Measurements from ENCODE around the gene ITFG2. TPM values are rescaled to one million over a fixed set of nuclear protein-coding genes. Genes with fewer than 3 reads are reported as not detected.

The ITFG2 gene
- total RNA-seq, 3 donors from 2014 or later = 22.2 to 48.9 (median 35.1) TPM

DNA sequence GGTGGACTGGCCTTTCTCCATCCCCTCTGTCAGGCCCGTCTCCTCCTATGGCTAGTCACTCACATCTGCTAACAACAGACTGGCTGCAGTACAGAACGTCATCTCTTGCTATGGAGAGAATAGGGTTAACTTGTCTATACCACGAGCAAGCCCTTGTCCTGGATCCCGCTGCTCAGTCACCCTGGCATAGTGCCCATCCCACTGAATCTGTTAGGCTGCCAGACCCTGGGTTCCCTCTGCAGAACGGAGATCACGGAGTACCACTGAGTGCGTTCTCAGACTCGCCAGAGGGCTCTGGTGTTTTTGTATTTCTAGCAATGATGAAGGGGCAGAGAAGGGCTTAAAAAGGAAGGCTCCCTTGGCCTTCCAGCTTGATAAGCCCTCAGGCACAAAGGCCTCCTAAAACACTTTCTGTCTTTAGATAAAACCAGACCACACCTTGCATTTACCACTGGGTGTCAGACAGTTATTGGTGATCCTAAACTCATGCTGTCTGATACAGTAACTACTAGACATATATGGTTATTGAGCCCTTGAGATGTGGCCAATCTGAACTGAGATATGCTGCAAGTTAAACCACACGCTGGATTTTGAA, 28.7 kb downstream of the ITFG2 start:
- no peaks in the 10 kb centered on the region for H3K9me3 ChIP-seq
- TF ChIP-seq POLR2AphosphoS5 (IDR thresholded peaks at IDR 0.05) (no peak), POLR2A (IDR thresholded peaks at IDR 0.05) (no peak), CTCF (IDR thresholded peaks at IDR 0.05) (no peak)
- intact Hi-C loops (cut with DNase I; ENCODE audit: low total_unique reads) = no loop called here
- no peaks in the 10 kb centered on the region for H3K36me3 ChIP-seq
- no peaks in the 10 kb centered on the region for H3K27me3 ChIP-seq
- no peaks in the 10 kb centered on the region for H3K4me1 ChIP-seq
- H3K4me3 ChIP-seq = no peak overlapping the region
- no peak for DNase-seq (ENCODE audit: low spot score in 2 of 2)
- no peak overlapping the region for H3K27ac ChIP-seq

- H3K36me3 ChIP-seq = no peaks in the 10 kb centered on the region
- no peak overlapping the region for H3K4me3 ChIP-seq
- no peaks in the 10 kb centered on the region for H3K4me1 ChIP-seq
- intact Hi-C loops (cut with DNase I; ENCODE audit: low total_unique reads) = no loop called here
- H3K27ac ChIP-seq = peak overlapping the region in 1 of 2 donors; percentile 40
- no peaks in the 10 kb centered on the region for H3K27me3 ChIP-seq
- DNase-seq (ENCODE audit: low spot score in 2 of 2) = no peak
- no peaks in the 10 kb centered on the region for H3K9me3 ChIP-seq
- TF ChIP-seq CTCF (IDR thresholded peaks at IDR 0.05) (no peak), POLR2AphosphoS5 (IDR thresholded peaks at IDR 0.05) (no peak), POLR2A (IDR thresholded peaks at IDR 0.05) (no peak)
Measured at GRCh38 chr12:2842948-2843347, 30.5 kb downstream of the ITFG2 start.

- H3K4me3 ChIP-seq = no peak overlapping the region
- H3K27ac ChIP-seq = peak overlapping the region in 1 of 2 donors; percentile 38
- no peaks in the 10 kb centered on the region for H3K27me3 ChIP-seq
- H3K9me3 ChIP-seq = no peaks in the 10 kb centered on the region
- intact Hi-C loops (cut with DNase I; ENCODE audit: low total_unique reads) = no loop called here
- TF ChIP-seq CTCF (IDR thresholded peaks at IDR 0.05) (no peak), POLR2AphosphoS5 (IDR thresholded peaks at IDR 0.05) (no peak), POLR2A (IDR thresholded peaks at IDR 0.05) (no peak)
- H3K36me3 ChIP-seq = no peaks in the 10 kb centered on the region
- no peaks in the 10 kb centered on the region for H3K4me1 ChIP-seq
- DNase-seq (ENCODE audit: low spot score in 2 of 2) = no peak
Measured at GRCh38 chr12:2844786-2845185, 32.3 kb downstream of the ITFG2 start.

GRCh38 chr12:2845280-2845679, 32.8 kb downstream of the ITFG2 start:
- intact Hi-C loops (cut with DNase I; ENCODE audit: low total_unique reads) = no loop called here
- H3K36me3 ChIP-seq = no peaks in the 10 kb centered on the region
- no peaks in the 10 kb centered on the region for H3K4me1 ChIP-seq
- H3K27me3 ChIP-seq = no peaks in the 10 kb centered on the region
- H3K4me3 ChIP-seq = no peak overlapping the region
- no peak for TF ChIP-seq POLR2AphosphoS5 (IDR thresholded peaks at IDR 0.05)
- TF ChIP-seq CTCF (IDR thresholded peaks at IDR 0.05) = no peak
- TF ChIP-seq POLR2A (IDR thresholded peaks at IDR 0.05) = no peak
- peak overlapping the region in 1 of 2 donors; percentile 38 for H3K27ac ChIP-seq
- no peak for DNase-seq (ENCODE audit: low spot score in 2 of 2)
- no peaks in the 10 kb centered on the region for H3K9me3 ChIP-seq

- Histone ChIP-seq H3K27ac (no peak overlapping the region), H3K4me1 (no peaks in the 10 kb centered on the region), H3K4me3 (no peak overlapping the region), H3K36me3 (no peaks in the 10 kb centered on the region), H3K9me3 (no peaks in the 10 kb centered on the region), H3K27me3 (no peaks in the 10 kb centered on the region)
- DNase-seq (ENCODE audit: low spot score in 2 of 2) = no peak
- TF ChIP-seq CTCF (IDR thresholded peaks at IDR 0.05) (no peak), POLR2AphosphoS5 (IDR thresholded peaks at IDR 0.05) (no peak)
- intact Hi-C loops (cut with DNase I; ENCODE audit: low total_unique reads) = loop anchor here (10.0 kb wide), 1 partner anchor 633 kb away; no protein-coding TSS in a partner anchor
Measured at GRCh38 chr12:2851931-2852330, 39.5 kb downstream of the ITFG2 start.

All from breast epithelium (tissue), 4 donors.